DOHH2 (cell line): ENCODE data around the gene BPIFA3.

Experiments used
- EZH2phosphoT487 ChIP-seq: fragments of 200-600 bp; sonication (generic); IDR thresholded peaks from 2 replicates; pipeline ENCODE4 v1.6.1; 2017; ENCODE audit warnings: borderline replicate concordance, mild to moderate bottlenecking, antibody characterized with exemption, low read length, moderate library complexity, mixed read lengths
- TF ChIP-seq, protein P1 (sequence below): fragments of 200-600 bp; sonication (generic); IDR thresholded peaks from one replicate; pipeline ENCODE4 v1.5.1; 2014; ENCODE audit warnings: antibody characterized with exemption, mild to moderate bottlenecking, low read depth, low read length; ENCODE audit not compliant: poor library complexity, severe bottlenecking

DNA sequence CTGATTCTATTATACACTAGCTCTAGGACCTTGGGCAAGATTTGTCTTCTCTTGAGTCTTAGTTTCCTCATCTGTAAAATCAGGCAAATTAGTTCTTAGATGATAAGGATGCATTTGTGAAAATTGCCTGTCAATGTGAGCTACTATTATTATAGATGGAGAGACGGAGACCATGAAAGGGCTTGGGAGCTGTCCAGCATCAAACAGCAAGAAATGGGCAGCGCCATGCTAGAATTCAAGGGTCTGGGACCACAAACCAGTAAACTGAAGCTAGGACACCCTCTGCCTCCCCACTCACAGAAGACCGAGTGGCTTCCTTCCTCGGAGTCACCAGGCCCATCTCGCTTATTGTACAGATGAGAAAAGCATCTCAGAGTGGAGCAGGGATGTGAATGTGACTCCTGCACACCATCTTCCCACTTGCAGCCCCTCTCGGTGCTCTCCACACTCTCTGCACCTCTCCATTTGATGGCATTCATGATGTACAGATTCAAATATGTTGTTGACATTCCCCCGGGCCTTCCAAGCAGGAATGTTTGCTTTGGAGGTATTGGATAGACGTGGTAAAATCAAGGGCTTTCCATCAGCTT lies 24.1 kb upstream of the BPIFA3 start:
- TF ChIP-seq, protein P1, sequence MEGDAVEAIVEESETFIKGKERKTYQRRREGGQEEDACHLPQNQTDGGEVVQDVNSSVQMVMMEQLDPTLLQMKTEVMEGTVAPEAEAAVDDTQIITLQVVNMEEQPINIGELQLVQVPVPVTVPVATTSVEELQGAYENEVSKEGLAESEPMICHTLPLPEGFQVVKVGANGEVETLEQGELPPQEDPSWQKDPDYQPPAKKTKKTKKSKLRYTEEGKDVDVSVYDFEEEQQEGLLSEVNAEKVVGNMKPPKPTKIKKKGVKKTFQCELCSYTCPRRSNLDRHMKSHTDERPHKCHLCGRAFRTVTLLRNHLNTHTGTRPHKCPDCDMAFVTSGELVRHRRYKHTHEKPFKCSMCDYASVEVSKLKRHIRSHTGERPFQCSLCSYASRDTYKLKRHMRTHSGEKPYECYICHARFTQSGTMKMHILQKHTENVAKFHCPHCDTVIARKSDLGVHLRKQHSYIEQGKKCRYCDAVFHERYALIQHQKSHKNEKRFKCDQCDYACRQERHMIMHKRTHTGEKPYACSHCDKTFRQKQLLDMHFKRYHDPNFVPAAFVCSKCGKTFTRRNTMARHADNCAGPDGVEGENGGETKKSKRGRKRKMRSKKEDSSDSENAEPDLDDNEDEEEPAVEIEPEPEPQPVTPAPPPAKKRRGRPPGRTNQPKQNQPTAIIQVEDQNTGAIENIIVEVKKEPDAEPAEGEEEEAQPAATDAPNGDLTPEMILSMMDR, result no peak
- no peak for TF ChIP-seq EZH2phosphoT487
